Activated CD4-positive, alpha-beta memory T cell treated with anti-CD3 and anti-CD28 coated beads, Interleukin-2, amount 10 ng/mL, durations not matched to agents 7 days and 5 days (primary cell): ENCODE measurements around the gene LZIC. TPM values are rescaled to one million over a fixed set of nuclear protein-coding genes. Genes with fewer than 3 reads are reported as not detected.

ENCODE experiments used
- CTCF ChIA-PET: fragments of 350-600 bp; sonication (Branson Sonifier 250); formaldehyde crosslinking; loops from one replicate; lab custom pipeline; 2021; ENCODE audit warnings: antibody characterized with exemption, inconsistent platforms; lab: Charles Lee
- POLR2A ChIA-PET: fragments of 350-600 bp; sonication (Branson Sonifier 250); formaldehyde crosslinking; loops from one replicate; lab custom pipeline; 2021; ENCODE audit warnings: antibody characterized with exemption; lab: Charles Lee
- DNase-seq: peaks from one replicate; pipeline ENCODE4 v3.0.0-alpha.2; 2020
- H3K27ac Mint-ChIP-seq: one replicate; pipeline ENCODE4 v1.8.0; 2021; ENCODE audit warnings: mild to moderate bottlenecking, mixed read lengths
- H3K27me3 Mint-ChIP-seq: one replicate; pipeline ENCODE4 v1.8.0; 2021; ENCODE audit warnings: mixed read lengths
- H3K36me3 Mint-ChIP-seq: one replicate; pipeline ENCODE4 v1.8.0; 2021; ENCODE audit warnings: low read depth, mixed read lengths
- H3K4me1 Mint-ChIP-seq: one replicate; pipeline ENCODE4 v1.8.0; 2021; ENCODE audit warnings: mixed read lengths
- H3K4me3 Mint-ChIP-seq: one replicate; pipeline ENCODE4 v1.8.0; 2021; ENCODE audit warnings: mild to moderate bottlenecking, mixed read lengths
- H3K9me3 Mint-ChIP-seq: one replicate; pipeline ENCODE4 v1.8.0; 2021; ENCODE audit warnings: mixed read lengths
- total RNA-seq, 2 experiments: library from RNA; stranded (reverse); gene quantifications; one replicate each; pipeline ENCODE4 v1.2.3, GENCODE V29; 2021

LZIC gene
- total RNA-seq, 2 experiments from 2014 or later, result 25.2 to 26.5 TPM

DNA sequence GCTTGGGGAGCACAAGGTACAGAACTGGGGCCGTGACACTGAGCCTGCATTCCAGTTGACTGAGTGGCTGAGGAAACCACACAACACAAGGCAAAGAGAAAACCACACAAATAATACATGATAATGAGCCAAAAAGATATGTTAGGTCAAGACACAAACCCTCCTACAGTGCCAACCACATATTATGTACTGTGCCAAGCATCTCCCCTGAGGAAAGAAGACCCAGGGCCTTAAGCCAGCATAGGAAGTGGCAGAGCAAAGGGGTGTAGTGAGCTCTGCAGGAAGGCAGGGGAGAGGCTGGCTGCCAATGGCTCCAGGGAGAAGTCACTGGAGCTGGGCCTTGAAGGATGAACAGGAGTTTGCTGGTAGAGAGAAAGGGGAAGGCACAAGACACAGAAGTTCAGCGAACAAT, 61.3 kb downstream of the LZIC start:
- no peaks in the 10 kb centered on the region for H3K36me3 Mint-ChIP-seq
- POLR2A ChIA-PET, result no interaction called here
- CTCF ChIA-PET, result interaction anchor here (1.2 to 1.3 kb wide), 2 partner anchors 22 to 62 kb away, joined by 4 read pairs; partner anchors contain the start of genes LZIC and NMNAT1
- H3K4me1 Mint-ChIP-seq, result peaks cover 18% of the 10 kb centered on the region
- no peak overlapping the region for H3K4me3 Mint-ChIP-seq
- peak overlapping the region; percentile 69 for H3K27ac Mint-ChIP-seq
- H3K27me3 Mint-ChIP-seq, result no peaks in the 10 kb centered on the region
- H3K9me3 Mint-ChIP-seq, result no peaks in the 10 kb centered on the region
- no peak for DNase-seq

Other genes with a start within 250 kb of the LZIC start
- 100 to 1,000 TPM in 1 of 2 experiments, 10 to 100 TPM in 1; 96.9 to 102 TPM for gene CLSTN1, start 119.4 kb downstream of the LZIC start, total RNA-seq
- gene CTNNBIP1, start 33.1 kb downstream of the LZIC start, total RNA-seq, result 10 to 100 TPM; 10.8 to 12.7 TPM
- gene NMNAT1, start 84 bp upstream of the LZIC start, total RNA-seq, result 1 to 10 TPM; 5.6 to 6.2 TPM
- gene RBP7, start 53.8 kb upstream of the LZIC start, total RNA-seq, result not detected
- gene UBE4B, start 89.6 kb upstream of the LZIC start, total RNA-seq, result 10 to 100 TPM; 28.2 to 31.3 TPM